GM12873 (cell line): ENCODE measurements around the gene NDST1.

Source experiments
- CTCF ChIP-seq: IDR thresholded peaks from 2 replicates; pipeline ENCODE4 v1.5.1; 2012; ENCODE audit warnings: low read depth, mild to moderate bottlenecking, moderate library complexity, low read length, control low read depth; ENCODE audit not compliant: insufficient read depth; ENCODE audit errors: missing control alignments

NDST1 gene

GRCh38 chr5:150469718-150470469 is 38.0 kb upstream of the NDST1 start:
- no peak for TF ChIP-seq CTCF

GRCh38 chr5:150473673-150474358 is 34.1 kb upstream of the NDST1 start:
- no peak for TF ChIP-seq CTCF

DNA sequence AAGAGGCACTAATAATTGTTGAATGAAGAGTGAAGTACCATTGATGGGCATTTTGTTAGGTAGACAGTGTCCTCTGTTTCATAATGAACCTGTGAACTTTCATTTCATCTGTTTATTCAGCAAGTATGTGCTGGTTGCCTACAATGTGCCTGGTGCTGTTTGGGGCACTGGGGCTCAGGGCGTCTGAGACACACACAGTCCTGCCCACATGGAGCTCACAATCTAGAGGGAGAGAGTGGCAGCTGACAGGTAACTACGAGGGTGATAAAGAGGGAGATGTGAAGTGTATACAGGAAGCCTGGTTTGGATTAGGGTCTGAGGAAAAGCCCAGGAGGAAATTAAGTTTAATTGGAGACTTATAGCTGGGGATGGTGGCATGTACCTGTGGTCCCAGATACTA is 28.5 kb upstream of the NDST1 start:
- no peak for TF ChIP-seq CTCF

DNA sequence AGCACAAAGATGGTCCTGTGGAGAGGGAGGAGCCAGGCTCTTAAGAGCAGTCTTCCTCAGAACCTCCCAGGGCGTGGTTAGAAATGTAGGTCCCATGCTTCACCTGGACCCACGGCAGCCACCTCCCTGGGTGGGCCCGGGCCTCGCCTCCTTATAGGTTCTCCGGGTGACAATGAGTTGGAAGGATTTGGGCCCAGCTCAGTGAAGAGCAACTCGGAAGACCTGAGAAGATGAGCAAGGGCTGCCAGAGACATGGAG is 26.3 kb upstream of the NDST1 start:
- no peak for TF ChIP-seq CTCF

- no peak for TF ChIP-seq CTCF
These were observed 25.9 kb upstream of the NDST1 start for GRCh38 chr5:150481972-150482406.

DNA sequence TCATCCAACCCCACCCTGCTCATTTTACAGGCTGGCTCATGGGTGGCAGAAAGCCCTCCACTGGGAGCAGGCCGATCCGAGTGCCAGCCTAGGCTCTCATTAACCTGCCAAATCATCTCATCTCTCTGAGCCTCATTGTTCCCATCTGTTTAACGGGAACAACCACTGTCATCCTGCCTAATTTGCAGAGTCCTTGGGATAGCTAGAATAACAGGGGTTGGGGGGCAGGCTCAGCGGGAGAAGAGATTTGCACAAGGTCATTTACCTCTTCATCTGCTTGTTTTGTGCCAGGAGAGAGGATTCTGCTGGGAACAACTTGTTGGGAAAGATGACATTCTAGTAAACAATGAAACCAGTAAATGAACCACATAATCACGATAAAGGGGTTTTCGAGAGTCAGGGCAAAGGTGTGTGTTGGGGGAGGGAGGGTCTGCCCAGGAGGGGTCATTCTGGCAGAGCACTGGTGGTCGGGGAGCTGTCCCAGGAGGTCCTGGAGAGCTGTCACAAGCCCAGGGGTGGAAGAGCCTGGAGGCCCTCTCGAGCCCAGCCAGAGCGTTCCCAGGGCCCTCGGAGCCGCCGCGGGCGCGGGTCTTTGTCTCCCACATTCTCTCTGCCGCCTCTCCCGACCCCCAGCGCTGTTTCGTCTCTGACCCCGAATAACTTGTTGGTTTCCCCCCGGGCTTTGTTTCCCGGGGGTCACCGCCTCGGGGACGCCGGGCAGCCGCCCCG is 22.8 kb upstream of the NDST1 start:
- no peak for TF ChIP-seq CTCF

- no peak for TF ChIP-seq CTCF
These were observed 22.1 kb upstream of the NDST1 start for GRCh38 chr5:150485693-150486401.
